ENCODE measurements around the gene GOLGA6L7.

GOLGA6L7 gene

GRCh38 chr15:28881170-28881569 is 32.7 kb upstream of the GOLGA6L7 start:
- H3K4me2 ChIP-seq (ENCODE audit: low read length): no peak overlapping the region
- peaks cover 15% of the 10 kb centered on the region for H3K27me3 ChIP-seq (ENCODE audit: insufficient read depth, low read length)
- H4K8ac ChIP-seq (ENCODE audit: low read depth, low read length): no peak overlapping the region
- no peak for DNase-seq
- H3K9ac ChIP-seq (ENCODE audit: low read length): no peak overlapping the region
- no peak overlapping the region for H3K23ac ChIP-seq (ENCODE audit: low read length)
- peaks cover 4 to 6% of the 10 kb centered on the region in 2 experiments for H3K4me1 ChIP-seq (ENCODE audit: control insufficient read depth in 1 of 2, insufficient read depth in 2 of 2, low read length in 2 of 2)
- H4K91ac ChIP-seq (ENCODE audit: low read depth, low read length): no peak overlapping the region
- H3K18ac ChIP-seq (ENCODE audit: low read length): no peak overlapping the region
- no peaks in the 10 kb centered on the region for H3K79me1 ChIP-seq (ENCODE audit: low read length)
- no peaks in the 10 kb centered on the region for H3K36me3 ChIP-seq (ENCODE audit: control insufficient read depth in 1 of 2, insufficient read depth in 2 of 2, low read length in 2 of 2)
- H2AK5ac ChIP-seq (ENCODE audit: low read length): no peak overlapping the region
- H3K9me3 ChIP-seq (ENCODE audit: insufficient read depth, low read depth, low read length): no peaks in the 10 kb centered on the region
- no peak overlapping the region for H2BK120ac ChIP-seq (ENCODE audit: insufficient read depth, low read length, poor library complexity)
- no peak overlapping the region for H3K4me3 ChIP-seq (ENCODE audit: low read depth, low read length)
- no CpG with 5 or more reads among the region's 3 CpGs for WGBS (ENCODE audit: extremely low coverage, insufficient coverage, insufficient read length)
- H3K27ac ChIP-seq (ENCODE audit: low read depth, low read length): no peak overlapping the region
- H2AFZ ChIP-seq (ENCODE audit: insufficient read depth, low read length, poor library complexity): no peak overlapping the region
- H3K4ac ChIP-seq (ENCODE audit: low read depth, low read length): no peak overlapping the region
- H3K79me2 ChIP-seq (ENCODE audit: control insufficient read depth, insufficient read depth, low read length, poor library complexity): no peaks in the 10 kb centered on the region
- no peak overlapping the region for H3K14ac ChIP-seq (ENCODE audit: low read length)
- no peak overlapping the region for H4K12ac ChIP-seq (ENCODE audit: low read depth, low read length)
- H2BK12ac ChIP-seq (ENCODE audit: low read length): no peak overlapping the region
- no peak overlapping the region for H2BK5ac ChIP-seq (ENCODE audit: low read depth, low read length, poor library complexity)

- H4K91ac ChIP-seq (ENCODE audit: low read depth, low read length): no peak overlapping the region
- WGBS (ENCODE audit: extremely low coverage, insufficient coverage, insufficient read length): no CpG with 5 or more reads among the region's 5 CpGs
Measured at GRCh38 chr15:28880680-28881079, 32.2 kb upstream of the GOLGA6L7 start.

GRCh38 chr15:28879551-28879950 is 31.1 kb upstream of the GOLGA6L7 start:
- no peak overlapping the region for H4K91ac ChIP-seq (ENCODE audit: low read depth, low read length)
- no peak overlapping the region for H3K4me3 ChIP-seq (ENCODE audit: low read depth, low read length)
- WGBS (ENCODE audit: extremely low coverage, insufficient coverage, insufficient read length): no CpG with 5 or more reads among the region's 9 CpGs
- no peak overlapping the region for H2AFZ ChIP-seq (ENCODE audit: insufficient read depth, low read length, poor library complexity)
- no peak overlapping the region for H3K14ac ChIP-seq (ENCODE audit: low read length)
- H2BK120ac ChIP-seq (ENCODE audit: insufficient read depth, low read length, poor library complexity): no peak overlapping the region
- no peak overlapping the region for H3K27ac ChIP-seq (ENCODE audit: low read depth, low read length)
- DNase-seq: no peak
- no peak overlapping the region for H2AK5ac ChIP-seq (ENCODE audit: low read length)
- no peak overlapping the region for H4K8ac ChIP-seq (ENCODE audit: low read depth, low read length)
- no peaks in the 10 kb centered on the region for H3K4me1 ChIP-seq (ENCODE audit: control insufficient read depth in 1 of 2, insufficient read depth in 2 of 2, low read length in 2 of 2)
- H3K36me3 ChIP-seq (ENCODE audit: control insufficient read depth in 1 of 2, insufficient read depth in 2 of 2, low read length in 2 of 2): no peaks in the 10 kb centered on the region
- H3K79me2 ChIP-seq (ENCODE audit: control insufficient read depth, insufficient read depth, low read length, poor library complexity): no peaks in the 10 kb centered on the region
- H3K4me2 ChIP-seq (ENCODE audit: low read length): no peak overlapping the region
- no peak overlapping the region for H3K9ac ChIP-seq (ENCODE audit: low read length)
- H3K27me3 ChIP-seq (ENCODE audit: insufficient read depth, low read length): peaks cover 4% of the 10 kb centered on the region
- H2BK12ac ChIP-seq (ENCODE audit: low read length): no peak overlapping the region
- no peaks in the 10 kb centered on the region for H3K79me1 ChIP-seq (ENCODE audit: low read length)
- no peak overlapping the region for H3K18ac ChIP-seq (ENCODE audit: low read length)
- no peak overlapping the region for H4K12ac ChIP-seq (ENCODE audit: low read depth, low read length)
- no peak overlapping the region for H2BK5ac ChIP-seq (ENCODE audit: low read depth, low read length, poor library complexity)
- H3K9me3 ChIP-seq (ENCODE audit: insufficient read depth, low read depth, low read length): no peaks in the 10 kb centered on the region
- H3K23ac ChIP-seq (ENCODE audit: low read length): no peak overlapping the region
- H3K4ac ChIP-seq (ENCODE audit: low read depth, low read length): no peak overlapping the region

More at GRCh38 chr15:28880680-28881079, 32.2 kb upstream of the GOLGA6L7 start:
- no peak overlapping the region for H4K12ac ChIP-seq (ENCODE audit: low read depth, low read length)
- no peak overlapping the region for H2AK5ac ChIP-seq (ENCODE audit: low read length)
- H2BK5ac ChIP-seq (ENCODE audit: low read depth, low read length, poor library complexity): no peak overlapping the region
- no peak overlapping the region for H4K8ac ChIP-seq (ENCODE audit: low read depth, low read length)
- H3K27me3 ChIP-seq (ENCODE audit: insufficient read depth, low read length): peaks cover 10% of the 10 kb centered on the region
- H3K14ac ChIP-seq (ENCODE audit: low read length): no peak overlapping the region
- no peak overlapping the region for H3K23ac ChIP-seq (ENCODE audit: low read length)
- no peak overlapping the region for H3K27ac ChIP-seq (ENCODE audit: low read depth, low read length)
- no peak overlapping the region for H3K9ac ChIP-seq (ENCODE audit: low read length)
- H3K4me1 ChIP-seq (ENCODE audit: control insufficient read depth in 1 of 2, insufficient read depth in 2 of 2, low read length in 2 of 2): peaks cover 4 to 5% of the 10 kb centered on the region in 2 experiments
- H3K4me3 ChIP-seq (ENCODE audit: low read depth, low read length): no peak overlapping the region
- H3K18ac ChIP-seq (ENCODE audit: low read length): no peak overlapping the region
- no peak overlapping the region for H2BK12ac ChIP-seq (ENCODE audit: low read length)
- no peaks in the 10 kb centered on the region for H3K79me1 ChIP-seq (ENCODE audit: low read length)
- no peaks in the 10 kb centered on the region for H3K79me2 ChIP-seq (ENCODE audit: control insufficient read depth, insufficient read depth, low read length, poor library complexity)
- no peaks in the 10 kb centered on the region for H3K36me3 ChIP-seq (ENCODE audit: control insufficient read depth in 1 of 2, insufficient read depth in 2 of 2, low read length in 2 of 2)
- no peak for DNase-seq
- no peak overlapping the region for H3K4ac ChIP-seq (ENCODE audit: low read depth, low read length)
- H3K4me2 ChIP-seq (ENCODE audit: low read length): no peak overlapping the region
- H2BK120ac ChIP-seq (ENCODE audit: insufficient read depth, low read length, poor library complexity): no peak overlapping the region
- no peak overlapping the region for H2AFZ ChIP-seq (ENCODE audit: insufficient read depth, low read length, poor library complexity)
- no peaks in the 10 kb centered on the region for H3K9me3 ChIP-seq (ENCODE audit: insufficient read depth, low read depth, low read length)

DNA sequence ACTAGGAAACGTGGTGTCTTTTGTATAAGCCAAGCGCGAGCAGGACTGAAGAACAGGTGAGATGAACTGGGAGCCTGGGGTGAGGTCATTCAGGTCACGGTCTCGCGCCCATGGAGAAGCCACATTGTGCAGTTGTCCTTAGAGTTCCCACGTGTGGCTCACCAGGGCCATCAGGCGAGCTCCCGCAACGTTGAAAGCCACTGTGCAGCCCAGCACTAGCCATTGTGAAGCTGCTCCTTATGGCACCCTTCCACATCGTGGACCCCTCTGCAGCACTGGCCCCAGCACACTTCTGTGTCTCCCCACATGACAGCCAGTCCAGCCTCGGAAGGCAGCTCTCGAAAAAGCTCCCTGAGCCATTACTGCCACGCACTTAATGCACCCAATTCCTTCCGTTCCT is 29.8 kb upstream of the GOLGA6L7 start:
- Histone ChIP-seq H3K27me3 (ENCODE audit: insufficient read depth, low read length) (no peaks in the 10 kb centered on the region), H3K9ac (ENCODE audit: low read length) (no peak overlapping the region), H4K12ac (ENCODE audit: low read depth, low read length) (no peak overlapping the region)

More for the DNA sequence above, 29.8 kb upstream of the GOLGA6L7 start:
- Histone ChIP-seq H4K91ac (ENCODE audit: low read depth, low read length) (no peak overlapping the region), H2BK5ac (ENCODE audit: low read depth, low read length, poor library complexity) (no peak overlapping the region), H3K18ac (ENCODE audit: low read length) (no peak overlapping the region), H3K23ac (ENCODE audit: low read length) (no peak overlapping the region), H2BK12ac (ENCODE audit: low read length) (no peak overlapping the region), H2AK5ac (ENCODE audit: low read length) (no peak overlapping the region), H3K4me1 (ENCODE audit: control insufficient read depth in 1 of 2, insufficient read depth in 2 of 2, low read length in 2 of 2) (no peaks in the 10 kb centered on the region), H3K36me3 (ENCODE audit: control insufficient read depth in 1 of 2, insufficient read depth in 2 of 2, low read length in 2 of 2) (no peaks in the 10 kb centered on the region), H3K4me3 (ENCODE audit: low read depth, low read length) (no peak overlapping the region), H2BK120ac (ENCODE audit: insufficient read depth, low read length, poor library complexity) (no peak overlapping the region), H3K79me2 (ENCODE audit: control insufficient read depth, insufficient read depth, low read length, poor library complexity) (no peaks in the 10 kb centered on the region), H3K27ac (ENCODE audit: low read depth, low read length) (no peak overlapping the region), H2AFZ (ENCODE audit: insufficient read depth, low read length, poor library complexity) (no peak overlapping the region), H3K79me1 (ENCODE audit: low read length) (no peaks in the 10 kb centered on the region), H3K14ac (ENCODE audit: low read length) (no peak overlapping the region), H3K9me3 (ENCODE audit: insufficient read depth, low read depth, low read length) (no peaks in the 10 kb centered on the region), H4K8ac (ENCODE audit: low read depth, low read length) (no peak overlapping the region), H3K4ac (ENCODE audit: low read depth, low read length) (no peak overlapping the region), H3K4me2 (ENCODE audit: low read length) (no peak overlapping the region)
- no peak for DNase-seq
- WGBS (ENCODE audit: extremely low coverage, insufficient coverage, insufficient read length): no CpG with 5 or more reads among the region's 15 CpGs
